Esophagus squamous epithelium (tissue), 4 donors: ENCODE measurements around the gene PRPF40A.

ENCODE experiments used
- POLR2A ChIP-seq, 4 donors: fragments of 450-650 bp; IDR thresholded peaks; one replicate each; pipeline ENCODE4 v1.6.1; 2017; ENCODE audit warnings: antibody characterized with exemption in 4 of 4, mild to moderate bottlenecking in 4 of 4, moderate library complexity in 3 of 4
- TF ChIP-seq, protein P1 (sequence below), 6 experiments: fragments of 450-650 bp in 4 of 6; fragments of 200-600 bp in 2 of 6; sonication (generic) in 2 of 6; IDR thresholded peaks; one replicate each; pipeline ENCODE4 v1.5.1; 2016 to 2019; ENCODE audit warnings: antibody characterized with exemption in 6 of 6, mild to moderate bottlenecking in 4 of 6, moderate library complexity in 4 of 6

GRCh38 chr2:152674334-152674733, 42.9 kb downstream of the PRPF40A start:
- TF ChIP-seq, protein P1, sequence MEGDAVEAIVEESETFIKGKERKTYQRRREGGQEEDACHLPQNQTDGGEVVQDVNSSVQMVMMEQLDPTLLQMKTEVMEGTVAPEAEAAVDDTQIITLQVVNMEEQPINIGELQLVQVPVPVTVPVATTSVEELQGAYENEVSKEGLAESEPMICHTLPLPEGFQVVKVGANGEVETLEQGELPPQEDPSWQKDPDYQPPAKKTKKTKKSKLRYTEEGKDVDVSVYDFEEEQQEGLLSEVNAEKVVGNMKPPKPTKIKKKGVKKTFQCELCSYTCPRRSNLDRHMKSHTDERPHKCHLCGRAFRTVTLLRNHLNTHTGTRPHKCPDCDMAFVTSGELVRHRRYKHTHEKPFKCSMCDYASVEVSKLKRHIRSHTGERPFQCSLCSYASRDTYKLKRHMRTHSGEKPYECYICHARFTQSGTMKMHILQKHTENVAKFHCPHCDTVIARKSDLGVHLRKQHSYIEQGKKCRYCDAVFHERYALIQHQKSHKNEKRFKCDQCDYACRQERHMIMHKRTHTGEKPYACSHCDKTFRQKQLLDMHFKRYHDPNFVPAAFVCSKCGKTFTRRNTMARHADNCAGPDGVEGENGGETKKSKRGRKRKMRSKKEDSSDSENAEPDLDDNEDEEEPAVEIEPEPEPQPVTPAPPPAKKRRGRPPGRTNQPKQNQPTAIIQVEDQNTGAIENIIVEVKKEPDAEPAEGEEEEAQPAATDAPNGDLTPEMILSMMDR (IDR thresholded peaks at IDR 0.05), result no peak
- no peak for TF ChIP-seq POLR2A (IDR thresholded peaks at IDR 0.05)
